ENCODE data around the gene SARDH. TPM values are rescaled to one million over a fixed set of nuclear protein-coding genes. Genes with fewer than 3 reads are reported as not detected.

SARDH gene
- total RNA-seq, 1 experiment from 2014 or later: 5.6 TPM

GRCh38 chr9:133653638-133654037 lies 84.5 kb downstream of the SARDH start:
- ATAC-seq (no peak), DNase-seq (ENCODE audit: low read depth, low spot score) (no peak)
- Histone ChIP-seq H3K79me2 (ENCODE audit: insufficient read depth, low read length) (no peaks in the 10 kb centered on the region), H3K9me3 (ENCODE audit: control insufficient read depth in 1 of 2, insufficient read depth in 1 of 2, low read depth in 1 of 2, low read length in 2 of 2) (no peaks in the 10 kb centered on the region), H4K20me1 (ENCODE audit: insufficient read depth) (no peaks in the 10 kb centered on the region), H2AFZ (ENCODE audit: low read depth, low read length, poor library complexity, severe bottlenecking) (no peak overlapping the region), H3K36me3 (ENCODE audit: control insufficient read depth in 1 of 2, insufficient read depth in 2 of 2, low read length in 2 of 2) (no peaks in the 10 kb centered on the region), H3K9ac (ENCODE audit: low read length) (no peak overlapping the region), H3K4me3 (replicated peaks in 1 of 2; ENCODE audit: low read depth in 1 of 2, low read length in 2 of 2) (no peak overlapping the region), H3K4me2 (ENCODE audit: low read length) (no peak overlapping the region), H3K9me2 (ENCODE audit: insufficient read depth) (no peaks in the 10 kb centered on the region), H3K4me1 (ENCODE audit: control insufficient read depth in 1 of 2, insufficient read depth in 2 of 2, low read length in 2 of 2) (peaks cover 10 to 12% of the 10 kb centered on the region in 2 experiments; a peak in 3 of 4 replicates), H3K27me3 (ENCODE audit: insufficient read depth, low read length) (peaks cover 6% of the 10 kb centered on the region; the same call in 1 of the 2 replicates), H3K27ac (ENCODE audit: low read depth, low read length) (no peak overlapping the region)
- TF ChIP-seq ZFX (IDR thresholded peaks at IDR 0.05) (no peak), JUND (IDR thresholded peaks at IDR 0.05) (no peak)
- ChIA-PET POLR2A (no interaction called here), RAD21 (ENCODE audit: low non-redundant PET in 1 of 2, low total read pairs in 2 of 2, uncharacterized antibody in 2 of 2, unreplicated experiment in 2 of 2) (no interaction called here), CTCF (no interaction called here)
- BruUV-seq (replicated peaks): no TSS peak
- intact Hi-C loops (cut with micrococcal nuclease): no loop called here

- no TSS peak for BruUV-seq (replicated peaks)
- H3K4me2 ChIP-seq (ENCODE audit: low read length): no peak overlapping the region
- intact Hi-C loops (cut with micrococcal nuclease): no loop called here
- ChIA-PET POLR2A (no interaction called here), CTCF (no interaction called here), RAD21 (ENCODE audit: low non-redundant PET in 1 of 2, low total read pairs in 2 of 2, uncharacterized antibody in 2 of 2, unreplicated experiment in 2 of 2) (no interaction called here)
- H3K9ac ChIP-seq (ENCODE audit: low read length): no peak overlapping the region
- no peaks in the 10 kb centered on the region for H4K20me1 ChIP-seq (ENCODE audit: insufficient read depth)
- H2AFZ ChIP-seq (ENCODE audit: low read depth, low read length, poor library complexity, severe bottlenecking): no peak overlapping the region
- ATAC-seq: no peak
- no peaks in the 10 kb centered on the region for H3K4me1 ChIP-seq (ENCODE audit: control insufficient read depth in 1 of 2, insufficient read depth in 2 of 2, low read length in 2 of 2)
- no peak for TF ChIP-seq ZBTB33 (IDR thresholded peaks at IDR 0.05; ENCODE audit: extremely low read depth, insufficient replicate concordance, low read length)
- no peak for TF ChIP-seq TCF7L2 (IDR thresholded peaks at IDR 0.05; ENCODE audit: borderline replicate concordance, extremely low read depth, insufficient read depth, insufficient read length)
- no peak for TF ChIP-seq YY1 (IDR thresholded peaks at IDR 0.05; ENCODE audit: extremely low read depth, insufficient replicate concordance, low read depth, low read length)
- no peak for TF ChIP-seq POLR2A (IDR thresholded peaks at IDR 0.05; ENCODE audit: borderline replicate concordance, extremely low read depth, insufficient read depth, insufficient read length)
- TF ChIP-seq SP1 (IDR thresholded peaks at IDR 0.05; ENCODE audit: low read depth): no peak
- no peak for TF ChIP-seq ZNF274 (IDR thresholded peaks at IDR 0.05; ENCODE audit: low read depth, low read length)
- no peak for TF ChIP-seq EZH2phosphoT487 (IDR thresholded peaks at IDR 0.05; ENCODE audit: borderline replicate concordance)
- TF ChIP-seq EGR1 (IDR thresholded peaks at IDR 0.05; ENCODE audit: low read depth): no peak
- TF ChIP-seq POLR2AphosphoS5 (IDR thresholded peaks at IDR 0.05; ENCODE audit: low read depth, low read length): no peak
- TF ChIP-seq CTCF (IDR thresholded peaks at IDR 0.05 in 2 of 3, conservative IDR thresholded peaks at IDR 0.05 in 1 of 3; ENCODE audit: borderline replicate concordance in 1 of 3, insufficient read depth in 1 of 3, low read depth in 2 of 3, low read length in 2 of 3): no peak
- no peak for TF ChIP-seq EZH2 (IDR thresholded peaks at IDR 0.05)
- no peak for TF ChIP-seq SIN3A (IDR thresholded peaks at IDR 0.05; ENCODE audit: low read depth)
- no peak for DNase-seq (ENCODE audit: low read depth, low spot score)
- no peaks in the 10 kb centered on the region for H3K79me2 ChIP-seq (ENCODE audit: insufficient read depth, low read length)
- H3K4me3 ChIP-seq (replicated peaks in 1 of 2; ENCODE audit: low read depth in 1 of 2, low read length in 2 of 2): no peak overlapping the region
- H3K36me3 ChIP-seq (ENCODE audit: control insufficient read depth in 1 of 2, insufficient read depth in 2 of 2, low read length in 2 of 2): no peaks in the 10 kb centered on the region
- peaks cover 25% of the 10 kb centered on the region; the same call in 1 of the 2 replicates for H3K27me3 ChIP-seq (ENCODE audit: insufficient read depth, low read length)
- H3K9me2 ChIP-seq (ENCODE audit: insufficient read depth): no peaks in the 10 kb centered on the region
- no peaks in the 10 kb centered on the region for H3K9me3 ChIP-seq (ENCODE audit: control insufficient read depth in 1 of 2, insufficient read depth in 1 of 2, low read depth in 1 of 2, low read length in 2 of 2)
- no peak overlapping the region for H3K27ac ChIP-seq (ENCODE audit: low read depth, low read length)
Measured at GRCh38 chr9:133650026-133650425, 88.1 kb downstream of the SARDH start.

Data from HCT116 (cell line).